ENCODE data around the gene LYG1.

The LYG1 gene

DNA sequence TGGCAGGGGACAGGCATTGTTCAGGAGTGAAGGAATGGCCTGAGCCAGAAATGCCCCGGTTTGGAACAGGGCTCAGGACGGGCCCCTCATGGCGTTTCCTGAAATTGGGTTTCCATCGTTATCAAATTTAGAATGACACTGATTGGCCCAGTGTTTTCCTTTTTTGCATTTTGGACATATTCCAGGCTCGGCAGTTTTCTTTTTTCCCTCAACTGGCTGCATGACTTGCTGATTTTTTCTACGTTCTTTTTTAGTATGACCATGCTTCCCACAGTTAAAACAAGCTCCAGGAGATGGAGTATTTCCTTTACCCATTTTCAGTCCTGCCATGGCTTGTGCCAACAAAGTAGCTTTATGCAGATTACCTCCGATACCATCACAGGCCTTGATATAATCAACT, 25.1 kb downstream of the LYG1 start:
- no peak for DNase-seq (ENCODE audit: low read depth)

- no peak for DNase-seq (ENCODE audit: low read depth)
These were observed 39.8 kb downstream of the LYG1 start for GRCh38 chr2:99261242-99261641.

GRCh38 chr2:99260184-99260583, 40.8 kb downstream of the LYG1 start:
- DNase-seq (ENCODE audit: low read depth), result no peak

GRCh38 chr2:99259465-99259864, 41.5 kb downstream of the LYG1 start:
- no peak for DNase-seq (ENCODE audit: low read depth)

DNA sequence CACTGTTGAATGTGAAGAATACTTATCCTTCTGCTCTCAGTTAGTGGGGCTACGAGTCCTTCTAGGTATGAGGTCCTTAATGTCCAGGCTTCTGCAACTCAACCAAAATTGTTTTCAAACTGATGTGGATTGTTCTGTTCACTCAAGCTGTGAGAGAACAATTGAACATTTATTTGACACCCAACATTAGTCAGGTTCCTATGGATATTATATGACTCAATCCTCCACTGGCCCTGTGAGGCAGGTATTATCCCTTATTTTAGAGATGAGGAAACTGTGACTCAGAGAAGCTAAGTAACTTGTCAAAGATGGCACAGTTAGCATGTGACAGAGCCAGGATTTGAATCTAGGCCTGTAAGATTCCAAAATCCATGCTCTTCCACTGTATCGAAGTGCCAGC, 44.3 kb downstream of the LYG1 start:
- DNase-seq (ENCODE audit: low read depth), result no peak

DNA sequence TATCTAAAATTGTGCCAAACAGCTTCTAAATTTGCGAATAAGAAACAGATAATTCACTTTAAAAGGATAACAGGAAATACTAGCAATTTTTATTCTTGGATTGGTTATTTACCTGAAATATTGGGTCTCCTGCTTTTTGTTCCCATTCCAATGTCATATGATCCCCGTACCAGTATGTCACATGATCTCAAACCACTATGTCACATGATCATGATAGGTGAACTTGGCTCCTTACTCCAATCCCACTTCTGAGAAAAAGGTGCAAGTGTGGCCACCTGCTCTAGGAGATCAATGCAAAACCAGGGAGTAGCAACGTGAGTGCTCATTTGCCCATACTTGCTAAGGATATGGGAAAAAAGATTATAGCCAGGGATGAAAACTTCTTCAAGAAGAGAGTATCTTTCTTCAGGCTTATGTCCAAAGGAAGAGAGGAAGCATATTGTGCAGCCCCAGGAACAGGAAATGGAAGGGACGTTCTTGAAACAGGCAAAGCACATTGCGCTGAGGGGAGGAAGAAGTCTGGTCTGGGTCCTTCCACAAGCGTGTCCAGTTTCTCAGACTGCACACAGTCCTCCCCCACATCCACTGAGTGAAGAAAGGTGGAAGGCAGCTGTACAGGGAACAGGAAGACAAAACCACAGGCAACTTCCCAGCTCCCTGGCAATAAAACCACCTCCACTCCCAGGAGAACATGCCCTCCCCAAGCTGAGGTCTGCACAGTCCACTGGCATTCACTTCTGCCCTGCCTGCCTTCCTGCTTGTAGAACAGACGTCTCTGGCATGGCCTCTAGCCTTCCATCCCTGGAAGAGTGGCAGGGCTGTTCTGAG, 45.3 kb downstream of the LYG1 start, which contains the start of gene LYG2:
Gene LYG2 (minus strand): TSS at position 176 of the 828 bp plus-strand sequence. CDS start 1,406 bp downstream, outside the sequence.
- DNase-seq (ENCODE audit: low read depth), result no peak

- DNase-seq (ENCODE audit: low read depth), result no peak
These were observed 51.0 kb downstream of the LYG1 start for GRCh38 chr2:99249951-99250350.

GRCh38 chr2:99242151-99242550, 58.8 kb downstream of the LYG1 start:
- no peak for DNase-seq (ENCODE audit: low read depth)

DNA sequence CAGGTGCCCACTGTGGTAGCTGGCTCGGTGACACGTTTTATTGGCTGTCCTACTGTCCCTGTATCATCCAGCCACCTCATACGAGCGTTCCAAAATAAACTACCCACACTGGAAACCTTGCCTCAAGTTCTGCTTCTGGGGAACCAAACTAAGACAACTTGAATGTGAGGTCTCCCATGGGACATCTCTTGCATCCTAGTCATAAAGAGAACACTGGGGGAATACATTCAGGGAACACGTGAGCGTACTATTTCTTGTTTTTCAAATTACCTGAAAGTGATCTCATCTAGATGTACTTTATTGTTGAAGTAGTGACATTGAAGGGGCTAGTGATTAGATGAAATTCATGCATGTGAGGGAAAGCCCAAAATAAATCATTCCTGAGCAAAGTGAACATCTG, 60.6 kb downstream of the LYG1 start:
- no peak for DNase-seq (ENCODE audit: low read depth)

- DNase-seq (ENCODE audit: low read depth), result no peak
These were observed 62.4 kb downstream of the LYG1 start for GRCh38 chr2:99238599-99238998.
